HG02943 (cell line): Measurements from ENCODE around the gene DHDH.
"Not testable (repeated sequence)": the region's sequence is repeated elsewhere in the genome, so short reads cannot be mapped to it uniquely, and the experiment has no call there.

Experiments
- ATAC-seq: cut with Tn5 transposase; IDR thresholded peaks from one replicate; pipeline ENCODE4 v1.9.1; 2021; ENCODE audit warnings: mild to moderate bottlenecking, low read depth, moderate library complexity; ENCODE audit not compliant: unreplicated experiment

DHDH gene

DNA sequence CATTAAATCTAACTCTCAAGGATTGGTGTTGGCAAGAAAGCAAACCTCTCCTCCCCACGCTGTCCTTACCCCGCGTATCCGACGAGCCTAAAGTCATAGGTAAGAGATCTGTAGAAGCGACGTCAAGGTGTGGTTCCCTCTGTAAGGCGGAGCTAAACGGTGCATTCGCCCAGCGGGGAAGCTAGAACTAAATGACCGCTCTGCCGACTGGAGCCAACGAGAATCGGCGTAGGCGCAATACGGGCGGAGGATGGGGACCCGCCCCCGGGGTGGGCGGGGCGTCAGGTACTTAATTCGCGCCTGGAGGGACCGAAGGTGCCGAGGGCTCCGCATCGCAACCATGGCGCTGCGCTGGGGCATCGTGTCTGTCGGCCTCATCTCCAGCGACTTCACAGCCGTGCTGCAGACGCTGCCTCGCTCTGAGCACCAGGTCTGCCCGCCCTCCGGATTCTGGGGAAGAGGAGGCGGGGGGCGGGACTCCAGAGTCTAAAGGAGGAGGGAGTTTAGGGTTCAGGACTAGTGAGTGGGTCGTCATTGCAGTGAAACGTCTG, at the start of gene DHDH:
DHDH (plus strand) TSS at position 318 of the 551 bp plus-strand sequence; CDS start at position 341, 23 bp downstream.
- ATAC-seq: no peak

DNA sequence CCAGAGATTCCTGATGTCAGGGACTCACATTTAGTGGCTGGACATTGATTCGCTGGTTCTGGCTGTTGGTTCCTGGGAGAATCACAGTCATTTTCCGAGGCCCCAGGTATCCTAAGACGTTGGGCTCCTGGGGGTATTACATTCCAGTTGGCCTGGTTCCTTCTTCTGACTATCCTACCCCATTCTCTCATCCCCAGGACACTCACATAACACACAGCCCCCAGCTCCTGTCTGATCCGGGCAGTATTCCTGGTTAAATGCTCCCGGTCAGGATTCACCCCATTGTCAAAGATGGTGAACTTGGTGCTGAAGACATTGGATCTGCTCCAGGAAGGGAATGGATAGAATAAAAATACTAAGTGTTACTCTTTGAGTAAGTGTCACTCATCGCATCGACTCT, 49.8 kb upstream of the DHDH start:
- ATAC-seq: no peak

DNA sequence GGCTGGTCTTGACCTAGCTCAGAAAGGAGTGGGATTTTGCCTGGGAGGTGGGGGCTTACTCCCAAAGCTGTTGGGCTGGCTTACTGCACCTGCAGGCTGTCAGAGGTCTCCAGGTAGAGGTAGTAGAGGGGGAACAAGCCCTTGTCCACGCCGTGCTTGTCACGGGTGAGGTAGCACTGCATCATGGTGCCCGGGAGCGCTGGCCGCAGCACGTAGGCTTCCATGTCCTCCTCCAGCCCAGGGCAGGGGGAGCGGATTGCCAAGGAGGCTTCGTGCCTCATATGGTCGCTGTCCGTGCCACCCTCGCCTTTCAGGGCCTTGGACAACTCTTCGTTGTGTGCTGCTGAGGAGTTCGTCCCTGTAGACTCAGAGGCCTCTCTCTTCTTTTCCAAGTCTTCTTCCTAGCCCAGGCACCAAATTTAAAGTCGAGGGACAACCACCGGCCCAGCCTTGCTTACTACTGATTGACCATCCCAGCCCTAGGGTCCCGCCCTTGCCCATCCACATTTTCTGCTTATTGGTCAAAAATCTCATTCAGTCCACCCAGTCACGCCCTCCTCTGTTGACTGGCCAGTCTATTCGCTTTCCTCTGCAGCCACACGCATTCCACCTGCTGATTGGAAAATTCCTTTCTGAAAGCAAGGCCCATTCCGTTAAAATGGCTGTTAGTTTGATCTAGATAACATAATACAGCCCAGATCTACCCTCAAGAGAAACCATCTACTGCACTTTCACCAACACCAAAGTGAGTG, 45.5 kb upstream of the DHDH start:
- ATAC-seq: no peak

DNA sequence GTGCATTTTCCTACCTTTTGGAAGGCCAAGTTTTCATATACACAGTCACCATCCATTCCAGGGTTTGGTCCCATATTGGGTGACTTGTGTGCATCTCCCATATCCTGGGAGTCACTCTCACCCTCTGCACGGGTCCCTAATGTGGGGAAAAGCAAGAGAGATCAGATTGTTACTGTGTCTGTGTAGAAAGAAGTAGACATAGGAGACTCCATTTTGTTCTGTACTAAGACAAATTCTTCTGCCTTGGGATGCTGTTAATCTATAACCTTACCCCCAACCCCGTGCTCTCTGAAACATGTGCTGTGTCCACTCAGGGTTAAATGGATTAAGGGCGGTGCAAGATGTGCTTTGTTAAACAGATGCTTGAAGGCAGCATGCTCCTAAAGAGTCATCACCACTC, 44.0 kb upstream of the DHDH start:
- not testable (repeated sequence) for ATAC-seq

DNA sequence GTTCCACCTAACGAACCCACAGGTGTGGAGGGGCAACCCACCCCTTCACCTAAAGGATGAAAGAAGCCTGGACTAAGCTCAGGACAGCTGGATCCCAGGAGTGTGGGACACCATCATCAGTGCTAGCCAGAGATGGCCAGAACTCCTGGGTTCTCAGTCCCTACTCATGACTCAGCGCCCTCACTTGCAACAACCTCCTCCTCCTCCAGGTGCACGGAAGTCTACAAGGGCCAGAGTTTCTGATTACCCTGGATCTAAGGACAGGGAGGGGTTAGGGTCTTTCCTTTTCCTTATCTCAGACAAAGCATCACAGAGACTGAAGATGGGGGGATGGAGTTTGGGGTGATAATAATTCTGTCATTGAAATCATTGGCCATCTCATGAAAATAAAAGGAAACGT, 42.9 kb upstream of the DHDH start:
- ATAC-seq: no peak

DNA sequence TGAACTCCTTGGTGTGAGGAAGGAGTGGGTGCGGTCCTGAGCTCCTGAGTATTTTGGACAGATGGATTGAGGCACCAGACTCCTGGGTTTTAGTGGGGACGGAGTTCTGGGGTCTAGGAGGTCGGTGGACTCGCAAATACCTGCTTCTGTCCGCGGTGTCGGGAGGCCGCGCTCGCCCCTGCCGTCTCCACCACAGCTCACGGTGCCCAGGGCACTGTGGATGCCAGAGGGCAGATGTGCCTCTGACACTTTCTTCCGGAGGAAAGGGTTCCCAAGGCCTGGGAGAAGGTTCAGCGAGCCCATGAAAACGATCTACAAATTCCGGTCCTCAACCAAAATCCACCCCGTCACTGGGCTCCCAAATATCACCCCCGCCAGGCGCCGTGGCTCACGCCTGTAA, 38.3 kb upstream of the DHDH start:
- ATAC-seq: no peak

DNA sequence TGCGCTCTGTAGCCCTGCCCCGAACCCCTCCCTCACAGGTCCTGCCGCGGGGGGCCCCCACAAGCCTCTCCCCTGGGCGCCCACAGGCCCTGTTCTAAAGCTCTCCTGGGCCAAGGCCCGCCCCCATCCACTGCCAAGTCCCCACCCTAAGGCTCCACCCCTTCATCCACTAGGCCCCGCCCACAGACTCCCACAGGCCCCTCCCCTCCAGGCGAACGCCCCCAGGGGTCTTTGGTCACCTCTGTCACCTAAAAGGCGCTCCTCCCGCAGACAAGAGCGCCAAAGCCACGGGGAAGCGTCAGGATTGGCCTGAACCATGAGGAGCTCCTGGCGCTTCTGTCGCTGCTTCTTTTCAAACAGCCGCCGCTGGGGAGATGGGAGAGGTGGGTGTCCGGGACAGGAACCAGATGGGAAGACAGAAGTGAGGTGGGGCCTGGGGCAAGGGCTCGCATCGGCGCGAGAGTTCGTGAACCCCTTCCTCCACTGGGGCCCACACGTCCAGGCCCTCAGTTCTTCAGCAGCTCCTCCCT, 37.2 kb upstream of the DHDH start:
- no peak for ATAC-seq

DNA sequence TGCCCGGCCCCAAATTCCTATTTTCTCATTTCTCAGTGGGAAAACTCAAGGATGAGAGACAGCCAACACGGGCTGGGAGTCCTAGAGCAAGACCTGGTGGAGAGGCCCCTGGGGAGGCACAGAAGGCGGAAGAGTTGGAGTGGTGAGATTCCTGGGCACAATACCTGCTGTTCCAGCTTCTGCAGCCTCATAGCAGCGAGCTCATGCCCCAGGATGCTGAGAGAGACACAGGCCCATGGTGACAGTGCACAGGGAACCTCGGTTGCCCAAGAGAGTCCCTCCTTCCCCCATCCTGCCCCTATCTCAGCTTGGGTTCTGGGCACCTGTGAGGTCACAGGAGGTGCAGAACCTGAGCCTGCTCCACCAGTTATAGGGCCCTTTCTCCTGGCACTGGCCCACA, 36.3 kb upstream of the DHDH start:
- no peak for ATAC-seq

DNA sequence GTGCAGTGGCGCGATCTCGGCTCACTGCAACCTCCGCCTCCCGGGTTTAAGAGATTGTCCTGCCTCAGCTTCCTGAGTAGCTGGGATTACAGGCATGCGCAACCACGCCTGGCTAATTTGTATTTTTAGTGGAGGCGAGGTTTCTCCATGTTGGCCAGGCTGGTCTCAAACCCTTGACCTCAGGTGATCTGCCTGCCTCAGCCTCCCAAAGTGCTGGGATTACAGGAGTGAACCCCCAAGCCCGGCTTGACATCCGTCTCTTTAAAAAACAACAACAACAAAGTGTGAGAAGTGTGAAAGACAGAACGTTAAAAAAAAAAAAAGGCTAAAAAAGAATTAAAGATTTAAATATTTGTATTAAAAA, 34.1 kb upstream of the DHDH start:
- ATAC-seq: not testable (repeated sequence)

DNA sequence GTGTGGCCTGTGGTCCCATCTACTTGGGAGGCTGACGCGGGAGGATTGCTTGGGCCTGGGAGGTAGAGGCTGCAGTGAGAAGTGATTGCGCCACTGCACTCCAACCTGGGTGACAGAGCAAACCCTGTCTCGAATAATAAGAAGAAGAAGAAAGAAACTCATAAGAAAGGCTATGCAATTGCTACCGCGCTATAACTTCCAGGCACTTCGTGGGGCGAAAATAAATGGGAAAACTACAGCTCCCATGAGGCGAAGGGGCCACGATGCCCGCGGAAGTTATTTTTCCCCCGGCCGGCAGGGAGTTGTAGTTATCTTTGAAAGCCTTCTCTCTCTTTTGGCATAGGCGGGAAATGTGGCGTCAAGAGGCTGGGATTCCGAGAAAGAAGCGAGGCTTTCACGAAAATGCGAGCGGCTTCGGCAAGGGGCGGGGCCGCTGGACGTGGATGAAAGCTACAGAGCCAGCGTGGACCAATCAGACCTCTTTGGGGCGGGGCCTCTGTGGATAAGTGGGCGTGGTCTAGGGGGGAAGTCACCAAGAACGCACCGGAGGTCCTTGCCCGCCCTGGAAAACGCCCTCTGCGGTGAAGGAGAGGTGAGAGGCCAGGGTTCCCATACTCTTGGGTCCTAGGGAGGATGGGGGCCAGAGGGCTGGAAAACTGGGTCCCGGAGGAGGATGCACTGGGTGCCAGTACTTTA, 33.6 kb upstream of the DHDH start, which contains the start of gene NUCB1:
NUCB1 (plus strand) TSS at position 532 of the 696 bp plus-strand sequence. CDS start 485 bp downstream, outside the sequence.
- peak; percentile 85 for ATAC-seq

DNA sequence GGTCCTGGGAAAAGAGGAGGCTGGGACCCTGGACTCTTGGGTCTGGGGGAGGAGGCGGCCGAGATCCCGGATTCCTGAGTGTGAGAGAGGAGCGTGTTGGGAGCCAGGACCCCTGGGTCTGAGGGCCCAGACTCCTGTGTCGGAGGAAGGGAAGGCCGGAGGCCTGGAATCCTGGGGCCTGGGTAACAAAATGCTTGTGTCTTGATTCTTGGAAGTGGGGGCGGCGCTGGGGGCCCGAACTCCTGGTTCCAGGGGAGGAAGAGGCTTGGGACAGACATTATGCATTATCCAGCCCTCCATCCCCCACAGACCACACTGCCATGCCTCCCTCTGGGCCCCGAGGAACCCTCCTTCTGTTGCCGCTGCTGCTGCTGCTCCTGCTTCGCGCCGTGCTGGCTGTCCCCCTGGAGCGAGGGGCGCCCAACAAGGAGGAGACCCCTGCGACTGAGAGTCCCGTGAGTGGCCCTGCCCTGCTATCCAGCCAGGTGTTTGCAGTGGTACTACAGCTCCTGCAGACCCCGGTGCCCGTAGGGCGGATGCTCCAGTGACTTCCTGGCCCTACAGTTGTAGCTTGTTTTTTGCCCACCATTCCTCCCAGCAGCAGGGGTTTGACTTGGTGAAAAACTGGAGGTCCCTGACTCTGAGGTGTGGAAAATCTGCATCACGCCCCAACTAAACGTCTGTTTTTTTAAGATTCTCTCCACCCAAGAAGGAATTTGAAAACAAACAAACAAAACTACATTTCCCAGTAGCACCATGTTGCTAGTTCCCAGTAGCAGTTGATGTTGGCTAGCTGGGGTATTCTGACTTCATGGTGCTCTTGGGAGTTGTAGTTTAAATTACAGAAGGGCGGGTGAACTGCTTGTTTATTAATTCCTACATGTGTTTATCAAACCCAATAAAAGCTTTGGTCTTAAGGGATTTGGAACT, 32.8 kb upstream of the DHDH start:
- ATAC-seq: no peak

DNA sequence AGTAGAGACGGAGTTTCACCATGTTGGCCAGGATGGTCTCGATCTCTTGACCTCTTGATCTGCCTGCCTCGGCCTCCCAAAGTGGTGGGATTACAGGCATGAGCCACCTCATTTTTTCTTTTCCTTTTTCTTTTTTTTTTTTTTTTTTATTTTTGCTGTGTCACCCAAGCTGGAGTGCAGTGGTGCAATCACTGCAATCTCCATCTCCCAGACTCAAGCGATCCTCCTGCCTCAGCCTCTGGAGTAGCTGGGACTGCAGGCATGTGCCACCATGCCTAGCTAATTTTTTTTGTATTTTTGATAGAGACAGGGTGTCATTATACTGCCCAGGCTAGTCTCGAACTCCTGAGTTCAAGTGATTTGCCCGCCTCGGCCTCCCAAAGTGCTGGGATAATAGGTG, 31.2 kb upstream of the DHDH start:
- ATAC-seq: not testable (repeated sequence)

DNA sequence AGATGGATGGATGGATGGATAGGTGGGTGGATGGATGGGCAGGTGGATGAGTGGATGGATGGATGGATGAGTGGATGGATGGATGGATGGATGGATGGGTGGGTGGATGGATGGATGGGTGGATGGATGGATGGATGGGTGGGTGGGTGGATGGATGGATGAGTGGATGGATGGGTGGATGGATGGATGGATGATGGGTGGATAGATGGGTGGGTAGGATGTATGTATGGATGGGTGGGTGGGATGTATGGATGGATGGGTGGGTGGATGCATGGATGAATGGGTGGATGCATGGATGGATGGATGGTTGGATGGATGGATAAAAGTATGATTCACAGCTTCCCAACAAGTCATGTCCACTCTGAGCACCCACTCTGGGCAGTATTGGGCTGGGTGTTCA, 29.7 kb upstream of the DHDH start:
- not testable (repeated sequence) for ATAC-seq

DNA sequence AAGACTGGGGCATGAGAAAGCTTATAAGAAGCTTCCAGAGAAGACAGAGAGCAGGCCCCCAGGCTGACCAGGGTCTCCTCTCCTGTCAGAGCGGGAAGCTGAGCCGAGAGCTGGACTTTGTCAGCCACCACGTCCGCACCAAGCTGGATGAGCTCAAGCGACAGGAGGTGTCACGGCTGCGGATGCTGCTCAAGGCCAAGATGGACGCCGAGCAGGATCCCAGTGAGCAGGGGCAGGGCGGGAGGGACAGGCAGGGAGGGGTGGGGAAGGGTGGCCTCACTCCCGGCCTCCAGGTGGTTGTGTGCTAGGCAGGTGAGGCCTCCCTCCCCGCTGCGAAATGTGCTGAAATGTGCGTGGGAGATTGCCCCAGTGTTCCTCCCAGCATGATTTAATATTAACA, 27.8 kb upstream of the DHDH start:
- ATAC-seq: no peak

DNA sequence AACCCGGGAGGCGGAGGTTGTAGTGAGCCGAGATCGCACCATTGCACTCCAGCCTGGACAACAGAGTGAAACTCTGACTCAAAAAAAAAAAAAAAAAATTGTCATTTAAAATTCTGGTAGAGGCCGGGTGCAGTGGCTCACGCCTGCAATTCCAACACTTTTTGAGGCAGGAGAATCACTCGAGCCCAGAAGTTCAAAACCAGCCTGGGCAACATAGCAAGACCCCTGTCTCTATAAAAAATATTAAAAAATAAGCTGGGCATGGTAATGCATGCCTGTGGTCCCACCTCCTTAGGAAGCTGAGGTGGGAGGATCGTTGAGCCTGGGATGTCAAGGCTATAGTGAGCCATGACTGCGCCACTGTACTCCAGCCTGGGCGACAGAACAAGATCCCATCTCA, 27.2 kb upstream of the DHDH start:
- ATAC-seq: no peak

DNA sequence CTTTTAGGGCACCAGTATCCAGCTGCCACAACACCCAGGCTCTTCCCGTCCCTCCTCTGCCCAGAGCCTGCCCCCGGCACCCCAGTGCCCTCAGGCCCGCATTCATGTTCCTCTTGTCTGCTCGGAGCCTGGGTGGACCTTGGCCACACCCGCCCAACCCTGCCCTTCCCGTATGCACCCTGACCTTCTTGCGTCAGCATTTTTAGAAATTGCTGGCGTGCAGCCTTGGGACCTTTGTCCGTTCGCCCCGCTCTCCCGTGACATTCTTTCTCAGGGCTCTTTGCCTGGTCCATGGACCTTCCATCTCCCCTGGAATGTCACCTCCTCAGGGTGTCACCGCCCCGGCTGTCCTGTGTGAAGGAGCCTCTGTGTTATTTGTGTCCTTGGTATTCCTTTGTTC, 25.8 kb upstream of the DHDH start:
- ATAC-seq: no peak

DNA sequence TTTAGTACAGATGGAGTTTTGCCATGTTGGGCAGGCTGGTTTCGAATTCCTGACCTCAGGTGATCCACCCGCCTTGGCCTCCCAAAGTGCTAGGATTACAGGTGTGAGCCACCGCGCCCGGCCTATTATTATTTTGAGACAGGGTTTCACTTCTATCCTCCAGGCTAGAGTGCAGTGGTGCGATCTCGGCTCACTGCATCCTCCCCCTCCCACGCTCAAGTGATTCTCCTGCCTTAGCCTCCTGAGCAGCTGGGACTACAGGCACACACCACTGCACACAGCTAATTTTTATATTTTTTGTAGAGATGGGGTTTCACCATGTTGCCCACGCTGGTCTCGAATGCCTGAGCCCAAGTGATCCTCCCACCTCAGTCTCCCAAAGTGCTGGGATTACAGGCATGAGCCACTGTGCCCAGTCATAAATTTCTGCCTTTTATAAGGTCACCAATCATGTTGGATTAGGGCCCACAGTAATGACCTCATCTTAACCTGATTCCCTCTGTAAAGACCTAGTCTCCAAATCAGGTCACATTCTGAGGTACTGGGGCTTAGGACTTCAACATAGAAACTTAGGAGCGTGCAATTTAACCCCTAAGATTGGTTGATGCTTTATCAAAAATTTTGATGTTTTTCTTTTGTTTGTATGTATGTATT, 23.9 kb upstream of the DHDH start:
- not testable (repeated sequence) for ATAC-seq

DNA sequence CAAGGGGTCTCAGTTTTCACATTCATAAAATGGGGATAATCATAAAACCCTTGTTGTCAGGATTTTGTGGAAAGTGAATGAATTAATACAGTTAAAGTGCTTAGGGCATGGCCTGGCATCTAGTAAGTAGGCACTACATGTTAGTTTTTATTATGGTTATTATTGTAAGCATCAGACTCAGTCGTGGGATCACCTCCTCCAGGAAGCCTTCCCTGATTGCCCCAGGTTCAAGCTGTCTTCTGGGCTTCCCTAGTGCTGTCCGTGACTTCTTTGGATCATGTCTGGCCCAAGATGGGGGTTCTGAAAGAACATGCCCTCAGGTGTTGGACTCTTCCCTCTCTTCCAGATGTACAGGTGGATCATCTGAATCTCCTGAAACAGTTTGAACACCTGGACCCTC, 22.7 kb upstream of the DHDH start:
- ATAC-seq: no peak

DNA sequence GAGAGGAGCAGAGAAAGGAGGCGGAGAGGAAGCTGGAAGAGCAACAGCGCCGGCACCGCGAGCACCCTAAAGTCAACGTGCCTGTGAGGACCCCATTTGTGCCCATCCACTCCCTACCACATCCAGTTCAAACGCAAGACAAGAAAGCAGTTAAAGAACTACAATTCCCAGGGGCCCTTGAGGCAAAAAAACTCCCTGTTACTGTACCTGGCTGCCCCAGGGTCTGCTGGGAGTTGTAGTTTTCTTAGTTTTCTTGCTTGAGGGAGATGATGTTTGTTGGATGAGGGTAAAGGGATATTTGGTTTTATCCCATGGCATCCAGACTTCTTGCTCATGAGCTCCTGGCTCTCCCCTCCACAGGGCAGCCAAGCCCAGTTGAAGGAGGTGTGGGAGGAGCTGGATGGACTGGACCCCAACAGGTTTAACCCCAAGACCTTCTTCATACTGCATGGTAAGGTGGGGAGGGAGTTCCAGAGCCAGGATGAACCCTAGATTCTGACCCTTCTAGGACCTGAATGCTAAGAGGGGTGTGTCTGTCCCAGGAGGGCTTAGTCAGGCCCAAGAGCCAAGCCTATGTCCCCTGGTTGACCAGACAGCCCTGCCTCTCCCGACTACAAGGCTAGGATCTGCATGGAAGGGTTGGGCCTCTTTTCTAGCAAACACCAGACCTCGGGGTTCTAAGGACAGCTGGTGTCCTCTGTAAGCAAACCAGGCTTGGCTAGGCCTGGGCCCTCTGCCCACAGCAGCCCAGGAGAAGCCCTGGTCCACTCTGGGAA, 20.2 kb upstream of the DHDH start:
- ATAC-seq: no peak
